HG03342 (cell line): ENCODE data around the gene ASH1L.
"Not testable (repeated sequence)": the region's sequence is repeated elsewhere in the genome, so short reads cannot be mapped to it uniquely, and the experiment has no call there.

Experiments used
- ATAC-seq: cut with Tn5 transposase; IDR thresholded peaks from one replicate; pipeline ENCODE4 v1.9.1; 2021; ENCODE audit warnings: mild to moderate bottlenecking, moderate library complexity; ENCODE audit not compliant: unreplicated experiment

ASH1L gene

DNA sequence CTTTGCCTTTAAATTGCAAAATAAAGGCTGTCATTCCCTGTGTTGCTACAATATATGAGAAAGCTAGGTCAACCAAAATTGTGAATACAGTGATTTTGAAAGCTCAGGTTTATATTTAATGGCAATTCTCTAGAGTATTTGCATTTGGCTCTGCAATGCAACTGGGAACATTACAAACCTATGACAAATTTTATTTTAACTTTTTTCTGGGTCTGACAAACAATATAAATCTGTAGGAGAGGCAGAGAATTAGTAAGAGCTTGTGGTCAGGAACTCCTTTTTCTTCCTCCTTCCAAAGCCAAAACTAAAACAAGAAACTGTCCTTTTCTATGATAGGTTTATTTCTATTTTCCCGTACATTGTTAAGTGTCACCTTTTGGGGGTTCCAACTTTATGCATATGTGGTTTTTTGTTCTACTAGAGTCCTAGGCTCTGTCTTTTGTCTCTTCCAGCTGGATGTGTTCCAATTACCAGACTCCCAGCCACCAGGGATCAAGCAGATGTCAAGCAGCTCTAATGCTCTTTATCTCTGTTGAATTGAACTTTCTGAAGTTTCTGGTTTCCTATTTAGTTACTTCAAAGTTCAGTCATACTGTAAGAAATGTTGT, 106.9 kb downstream of the ASH1L start:
- no peak for ATAC-seq

DNA sequence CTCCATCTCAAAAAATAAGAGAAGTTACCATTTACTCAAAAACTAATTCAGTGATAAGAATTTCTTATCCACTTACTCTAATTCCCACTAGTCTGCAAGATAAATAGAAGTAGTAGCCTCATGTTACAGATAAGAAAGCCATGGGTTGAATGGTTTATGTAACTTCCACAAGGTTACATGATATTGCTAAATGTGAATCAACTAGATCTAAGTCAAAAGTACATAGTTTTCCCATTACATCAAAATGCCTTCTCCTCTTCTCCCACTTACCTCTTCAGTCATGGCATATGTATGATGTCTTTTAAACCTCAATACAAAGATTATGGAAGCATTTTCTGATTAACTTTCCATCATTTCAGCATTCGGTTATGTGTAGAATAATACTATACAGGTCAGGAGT, 108.5 kb downstream of the ASH1L start:
- no peak for ATAC-seq

DNA sequence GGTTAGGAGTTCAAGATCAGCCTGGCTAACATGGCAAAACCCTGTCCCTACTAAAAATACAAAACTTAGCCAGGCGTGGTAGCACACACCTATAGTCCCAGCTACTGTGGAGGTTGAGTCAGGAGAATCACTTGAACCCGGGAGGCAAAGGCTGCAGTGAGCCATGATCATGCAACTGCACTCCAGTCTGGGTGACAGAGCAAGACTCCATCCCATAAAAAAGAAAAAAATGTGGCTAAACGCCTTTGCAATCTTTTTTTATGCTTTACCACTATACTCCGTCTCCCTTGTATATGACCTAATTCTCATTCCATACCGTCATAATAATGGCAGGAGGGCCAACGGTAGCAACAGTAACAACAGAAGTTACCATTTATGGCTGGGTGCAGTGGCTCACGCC, 109.5 kb downstream of the ASH1L start:
- no peak for ATAC-seq

DNA sequence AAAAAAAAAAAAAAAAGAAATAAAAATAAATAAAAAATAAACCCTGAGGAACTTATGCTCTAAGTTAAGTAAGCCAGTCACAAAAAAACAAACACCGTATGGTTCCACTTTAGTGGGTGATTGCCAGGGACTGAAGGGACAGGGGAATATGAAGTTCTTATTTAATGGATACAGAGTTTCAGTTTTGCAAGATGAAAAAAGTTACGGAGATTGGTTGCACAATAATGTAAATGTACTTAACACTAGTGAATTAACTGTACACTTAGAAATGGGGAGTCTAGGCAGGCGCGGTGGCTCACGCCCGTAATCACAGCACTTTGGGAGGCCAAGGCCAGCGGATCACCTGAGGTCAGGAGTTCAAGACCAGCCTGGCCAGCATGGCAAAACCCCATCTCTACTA, 111.4 kb downstream of the ASH1L start:
- no peak for ATAC-seq

DNA sequence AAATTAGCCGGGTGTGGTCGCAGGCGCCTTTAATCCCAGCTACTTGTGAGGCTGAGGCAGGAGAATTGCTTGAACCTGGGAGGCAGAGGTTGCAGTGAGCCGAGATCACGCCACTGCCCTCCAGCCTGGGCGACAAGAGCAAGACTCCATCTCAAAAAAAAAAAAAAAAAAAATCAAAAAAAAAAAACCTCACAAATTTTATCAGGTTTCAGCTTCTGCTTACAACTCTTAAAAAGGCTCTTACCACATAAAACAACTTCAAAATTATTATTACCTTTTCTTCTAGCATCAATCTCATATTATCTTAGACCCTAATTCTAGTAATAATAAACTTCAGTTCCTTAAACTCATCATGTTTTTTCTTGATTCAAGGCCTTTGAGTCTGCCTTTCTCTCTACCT, 120.2 kb downstream of the ASH1L start:
- not testable (repeated sequence) for ATAC-seq

DNA sequence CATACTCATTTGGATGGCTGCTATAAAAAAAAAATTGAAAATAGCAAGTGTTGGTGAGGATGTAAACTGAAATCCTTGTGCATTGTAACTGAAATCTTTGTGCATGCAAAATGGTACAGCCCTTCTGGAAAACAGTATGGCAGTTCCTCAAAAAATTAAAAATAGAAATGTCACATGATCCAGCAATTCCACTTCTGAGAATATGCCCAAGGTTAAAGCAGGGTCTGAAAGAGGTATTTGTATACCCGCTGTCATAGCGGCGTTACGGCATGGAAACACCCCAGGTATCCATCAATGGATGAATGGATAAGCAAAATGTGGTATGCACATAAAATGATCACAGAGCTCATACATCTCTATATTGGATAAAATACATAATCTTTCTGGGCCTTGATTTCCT, 125.2 kb downstream of the ASH1L start:
- no peak for ATAC-seq

DNA sequence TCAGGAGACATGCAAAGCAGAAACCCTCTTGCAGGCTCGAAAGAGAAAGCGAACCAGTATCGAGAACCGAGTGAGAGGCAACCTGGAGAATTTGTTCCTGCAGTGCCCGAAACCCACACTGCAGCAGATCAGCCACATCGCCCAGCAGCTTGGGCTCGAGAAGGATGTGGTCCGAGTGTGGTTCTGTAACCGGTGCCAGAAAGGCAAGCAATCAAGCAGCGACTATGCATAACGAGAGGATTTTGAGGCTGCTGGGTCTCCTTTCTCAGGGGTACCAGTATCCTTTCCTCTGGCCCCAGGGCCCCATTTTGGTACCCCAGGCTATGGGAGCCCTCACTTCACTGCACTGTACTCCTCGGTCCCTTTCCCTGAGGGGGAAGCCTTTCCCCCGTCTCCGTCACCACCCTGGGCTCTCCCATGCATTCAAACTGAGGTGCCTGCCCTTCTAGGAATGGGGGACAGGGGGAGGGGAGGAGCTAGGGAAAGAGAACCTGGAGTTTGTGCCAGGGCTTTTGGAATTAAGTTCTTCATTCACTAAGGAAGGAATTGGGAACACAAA, 128.7 kb downstream of the ASH1L start:
- not testable (repeated sequence) for ATAC-seq

DNA sequence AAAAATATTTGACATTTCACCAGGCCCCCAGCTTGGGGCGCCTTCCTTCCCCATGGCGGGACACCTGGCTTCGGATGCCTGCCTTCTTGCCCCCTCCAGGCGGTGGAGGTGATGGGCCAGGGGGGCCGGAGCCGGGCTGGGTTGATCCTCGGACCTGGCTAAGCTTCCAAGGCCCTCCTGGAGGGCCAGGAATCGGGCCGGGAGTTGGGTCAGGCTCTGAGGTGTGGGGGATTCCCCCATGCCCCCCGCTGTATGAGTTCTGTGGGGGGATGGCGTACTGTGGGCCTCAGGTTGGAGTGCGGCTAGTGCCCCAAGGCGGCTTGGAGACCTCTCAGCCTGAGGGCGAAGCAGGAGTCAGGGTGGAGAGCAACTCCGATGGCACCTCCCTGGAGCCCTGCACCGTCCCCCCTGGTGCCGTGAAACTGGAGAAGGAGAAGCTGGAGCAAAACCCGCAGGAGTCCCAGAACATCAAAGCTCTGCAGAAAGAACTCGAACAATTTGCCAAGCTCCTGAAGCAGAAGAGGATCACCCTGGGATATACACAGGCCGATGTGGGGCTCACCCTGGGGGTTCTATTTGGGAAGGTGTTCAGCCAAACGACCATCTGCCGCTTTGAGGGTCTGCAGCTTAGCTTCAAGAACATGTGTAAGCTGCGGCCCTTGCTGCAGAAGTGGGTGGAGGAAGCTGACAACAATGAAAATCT, 129.3 kb downstream of the ASH1L start:
- not testable (repeated sequence) for ATAC-seq

DNA sequence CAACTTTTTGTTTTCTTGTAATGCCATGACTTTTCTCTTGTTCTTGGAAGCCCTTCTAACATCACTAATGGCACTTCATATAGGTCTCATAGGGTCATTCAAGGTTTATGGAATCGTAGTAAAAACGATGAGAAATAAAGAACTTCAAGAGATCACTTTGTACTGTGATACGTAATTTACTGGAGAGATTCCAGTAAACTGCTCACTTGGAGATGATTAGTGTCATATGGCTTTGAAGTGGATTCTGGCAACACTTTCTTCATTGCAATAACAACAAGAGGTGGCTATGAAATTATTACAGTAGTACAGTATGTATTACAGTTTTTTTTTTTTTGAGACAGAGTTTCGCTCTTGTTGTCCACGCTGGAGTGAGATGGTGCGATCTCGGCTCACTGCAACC, 138.5 kb downstream of the ASH1L start:
- ATAC-seq = no peak

DNA sequence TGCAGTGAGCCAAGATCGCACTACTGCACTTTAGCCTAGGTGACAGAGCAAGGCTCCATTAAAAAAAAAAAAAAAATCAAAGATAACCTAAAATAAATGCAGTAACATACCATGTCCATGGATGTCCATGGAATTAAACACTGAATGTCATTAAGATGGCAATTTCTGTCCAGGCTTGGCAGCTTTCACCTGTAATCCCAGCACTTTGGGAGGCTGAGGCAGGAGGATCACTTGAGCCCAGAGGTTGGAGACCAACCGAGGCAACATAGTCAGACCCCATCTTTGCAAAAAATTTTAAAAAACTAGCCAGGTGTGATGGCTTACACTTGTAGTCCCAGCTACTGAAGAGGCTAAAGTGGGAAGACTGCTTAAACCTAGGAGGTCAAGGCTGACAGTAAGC, 141.8 kb downstream of the ASH1L start:
- no peak for ATAC-seq

DNA sequence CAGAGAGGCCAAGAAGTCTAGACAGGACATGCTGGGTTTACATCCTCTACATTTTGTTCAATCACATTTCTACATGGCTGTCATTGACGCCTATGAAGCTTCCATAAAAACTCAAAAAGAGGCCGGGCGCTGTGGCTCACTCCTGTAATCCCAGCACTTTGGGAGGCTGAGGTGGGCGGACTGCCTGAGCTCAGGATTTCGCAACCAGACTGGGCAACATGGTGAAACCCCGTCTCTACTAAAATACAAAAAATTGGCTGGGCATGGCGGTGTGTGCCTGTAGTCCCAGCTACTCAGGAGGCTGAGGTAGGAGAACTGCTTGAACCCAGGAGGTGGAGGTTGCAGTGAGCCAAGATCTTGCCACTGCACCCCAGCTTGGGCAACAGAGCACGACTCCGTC, 150.8 kb downstream of the ASH1L start:
- ATAC-seq = not testable (repeated sequence)

DNA sequence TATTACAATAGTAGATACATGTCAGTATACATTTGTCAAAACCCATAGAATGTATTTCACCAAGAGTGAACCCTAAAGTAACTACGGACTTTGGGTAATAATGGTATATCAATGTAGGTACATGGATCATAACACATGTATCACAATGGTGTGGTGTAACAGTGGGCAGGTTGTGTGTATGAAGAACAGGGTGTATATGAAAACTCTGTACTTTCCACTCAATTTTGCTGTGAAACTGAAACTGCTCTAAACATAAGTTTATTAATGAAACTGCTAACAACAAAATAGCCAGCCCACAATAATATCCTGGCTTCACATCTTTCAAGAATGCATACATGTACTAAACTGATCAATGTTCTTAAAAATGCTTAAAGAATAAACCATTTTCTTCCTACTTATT, 151.7 kb downstream of the ASH1L start:
- no peak for ATAC-seq

DNA sequence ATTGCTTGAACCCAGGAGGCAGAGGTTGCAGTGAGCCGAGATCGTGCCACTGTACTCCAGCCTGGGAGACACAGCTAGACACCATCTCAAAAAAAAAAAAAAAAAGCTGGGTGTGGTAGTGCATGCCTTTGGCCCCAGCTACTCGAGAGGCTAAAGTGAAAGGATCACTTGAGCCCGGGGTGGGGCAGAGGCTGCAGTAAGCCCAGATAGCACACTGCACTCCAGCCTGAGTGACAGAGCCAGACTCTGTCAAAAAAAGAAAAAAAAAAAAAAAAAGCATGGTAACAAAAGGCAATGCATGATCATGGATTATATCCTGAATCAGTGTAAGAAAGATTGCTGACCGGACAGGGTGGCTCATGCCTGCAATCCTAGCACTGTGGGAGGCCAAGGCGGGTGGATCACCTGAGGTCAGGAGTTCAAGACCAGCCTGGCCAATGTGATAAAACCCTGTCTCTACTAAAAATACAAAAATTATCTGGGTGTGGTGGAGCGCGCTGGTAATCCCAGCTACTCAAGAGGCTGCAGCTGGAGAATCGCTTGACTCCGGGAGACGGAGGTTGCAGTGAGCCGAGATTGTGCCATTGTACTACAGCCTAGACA, 165.6 kb downstream of the ASH1L start:
- ATAC-seq = no peak

DNA sequence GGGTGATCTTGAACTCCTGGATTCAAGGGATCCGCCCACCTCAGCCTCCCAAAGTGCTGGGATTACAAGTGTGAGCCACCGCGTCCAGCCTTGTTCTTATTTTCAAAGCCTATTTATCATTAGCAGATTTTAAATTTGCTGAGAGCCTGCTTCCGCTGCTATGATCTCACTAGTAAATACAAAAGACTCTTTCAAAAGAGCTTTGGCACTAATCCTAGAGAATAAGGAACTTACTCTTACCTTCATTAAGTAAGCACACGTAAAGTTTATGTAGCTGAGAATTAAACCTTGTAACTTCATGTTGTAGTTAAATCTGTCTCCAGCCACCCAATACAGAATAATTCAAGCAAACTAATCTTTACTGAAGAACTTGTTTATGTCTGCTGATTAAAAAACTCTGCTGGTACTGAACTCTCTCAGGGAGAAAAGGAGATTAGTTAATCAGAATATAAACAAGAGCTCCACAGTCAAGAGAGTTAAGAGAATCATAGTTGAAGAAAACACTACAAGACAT, 169.6 kb downstream of the ASH1L start:
- no peak for ATAC-seq

DNA sequence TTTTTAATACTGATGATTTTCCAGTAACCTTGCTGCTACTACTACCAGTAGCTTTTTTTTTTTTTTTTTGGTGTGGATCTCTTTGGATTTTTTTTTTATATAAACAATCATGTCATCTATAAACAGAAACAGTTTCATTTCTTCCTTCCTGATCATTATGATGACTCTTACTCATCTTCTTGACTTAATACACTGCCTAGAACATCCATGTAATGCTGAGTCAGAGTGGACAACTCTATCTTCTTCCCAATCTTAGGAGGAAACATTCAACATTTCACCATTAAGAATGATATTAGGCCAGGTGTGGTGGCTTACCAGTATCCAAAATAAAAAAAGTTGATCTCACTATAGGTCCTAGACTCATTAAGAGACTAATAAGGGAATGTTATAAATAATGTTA, 172.8 kb downstream of the ASH1L start:
- no peak for ATAC-seq

DNA sequence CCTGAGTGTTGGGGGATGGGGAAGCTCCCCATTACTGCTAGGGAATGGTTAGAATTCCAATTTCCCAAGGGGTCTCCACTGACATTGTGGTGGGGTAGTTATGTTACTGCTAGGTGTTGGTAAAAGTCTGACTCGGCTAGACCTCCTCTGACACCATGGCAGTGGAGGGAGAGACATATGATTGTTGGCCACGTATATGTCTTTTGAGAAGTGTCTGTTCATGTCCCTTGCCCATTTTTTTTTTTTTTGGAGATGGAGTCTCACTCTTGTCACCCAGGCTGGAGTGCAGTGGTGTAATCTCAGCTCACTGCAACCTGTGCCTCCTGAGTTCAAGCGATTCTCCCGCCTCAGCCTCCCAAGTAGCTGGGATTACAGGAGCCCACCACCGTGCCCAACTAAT, 176.8 kb downstream of the ASH1L start:
- not testable (repeated sequence) for ATAC-seq

DNA sequence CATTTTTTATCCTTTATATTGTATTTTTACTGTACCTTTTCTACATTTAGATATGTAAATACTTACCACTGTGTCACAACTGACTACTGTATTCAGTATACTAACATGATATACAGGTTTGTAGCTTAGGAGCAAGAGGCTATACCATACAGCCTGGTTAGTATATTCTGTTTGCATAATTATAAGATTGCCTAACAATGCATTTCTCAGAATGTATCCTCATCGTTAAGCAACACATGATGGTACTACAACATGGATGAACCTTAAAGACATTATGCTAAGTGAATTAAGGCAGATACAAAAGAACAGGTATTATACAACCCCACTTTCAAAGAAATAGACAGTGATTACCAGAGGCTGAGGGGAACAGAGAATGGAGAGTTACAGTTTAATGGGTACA, 179.2 kb downstream of the ASH1L start:
- no peak for ATAC-seq

DNA sequence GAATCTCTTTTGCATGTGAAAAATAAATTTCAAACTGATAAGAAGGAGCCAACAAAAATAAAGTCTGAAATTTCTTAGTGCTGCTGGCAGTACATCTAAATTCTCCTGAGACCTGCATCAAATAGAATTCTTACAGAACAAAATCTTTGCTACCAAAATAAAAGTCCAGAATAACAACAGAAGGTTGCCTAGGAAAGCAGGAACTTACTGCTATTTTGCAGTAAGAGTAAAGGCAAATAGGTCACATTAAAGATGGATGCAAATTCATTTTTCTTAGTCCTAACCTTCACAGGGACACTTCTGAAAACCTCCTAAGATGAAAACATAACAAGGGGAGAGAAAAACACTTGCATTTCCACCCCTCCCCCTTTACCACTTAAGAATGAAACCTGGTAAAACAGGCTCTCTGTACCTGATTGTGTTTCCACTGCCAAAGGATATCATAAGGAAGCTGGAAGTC, 182.9 kb downstream of the ASH1L start:
- ATAC-seq = no peak

DNA sequence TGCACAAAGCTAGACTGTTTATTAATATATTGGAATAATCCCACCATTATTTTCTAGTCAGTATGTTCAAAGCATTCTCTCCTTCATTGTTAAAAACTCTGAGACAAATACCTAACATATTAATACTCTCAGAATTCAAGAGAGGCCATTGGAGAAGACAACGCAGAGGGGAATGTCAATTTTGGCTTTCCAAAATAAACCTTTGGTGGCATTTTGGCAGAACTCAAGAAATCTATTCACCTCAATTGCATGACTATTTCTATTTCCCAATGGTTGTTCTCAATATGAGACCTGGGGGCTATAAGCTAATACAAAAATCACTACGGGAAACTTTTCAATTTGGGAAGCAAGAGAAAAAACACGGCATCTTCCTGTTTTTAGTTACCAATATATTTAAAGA, 183.4 kb downstream of the ASH1L start:
- no peak for ATAC-seq

DNA sequence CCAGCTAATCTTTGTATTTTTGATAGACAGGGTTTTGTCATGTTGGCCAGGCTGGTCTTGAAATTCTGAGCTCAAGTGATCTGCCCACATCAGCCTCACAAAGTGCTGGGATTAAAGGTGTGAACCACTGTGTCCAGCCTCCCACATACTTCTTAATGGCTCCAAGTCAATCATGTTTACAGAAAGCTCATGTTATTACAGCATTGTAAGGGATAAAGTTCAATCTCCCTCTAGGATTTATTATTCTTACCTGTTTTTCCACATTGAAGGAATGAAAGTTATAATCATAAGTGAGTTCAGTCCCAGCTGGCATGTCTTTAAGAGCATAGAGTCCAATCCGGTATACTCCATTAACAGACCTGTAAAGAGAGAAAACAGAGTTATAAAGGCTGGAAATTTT, 202.6 kb downstream of the ASH1L start:
- ATAC-seq = no peak

DNA sequence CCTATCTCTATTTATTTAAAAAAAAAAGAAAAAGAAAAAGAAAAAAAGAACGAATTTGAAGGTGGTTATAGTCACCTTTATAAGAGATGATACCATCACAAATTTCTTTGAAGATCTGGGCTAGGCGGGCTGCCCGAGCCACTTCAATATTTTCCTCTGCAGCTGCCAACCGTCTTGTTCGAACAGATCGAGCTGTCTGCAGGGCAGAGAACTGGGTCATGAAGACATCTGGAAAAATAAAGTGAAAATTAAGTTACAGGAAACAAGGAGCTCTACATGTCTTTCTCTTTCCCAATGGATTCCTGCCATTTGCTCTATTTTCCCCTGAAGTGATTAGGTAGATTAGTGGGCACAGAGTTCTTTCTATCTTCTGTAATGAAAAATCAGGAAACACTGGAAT, 210.0 kb downstream of the ASH1L start:
- ATAC-seq = no peak

DNA sequence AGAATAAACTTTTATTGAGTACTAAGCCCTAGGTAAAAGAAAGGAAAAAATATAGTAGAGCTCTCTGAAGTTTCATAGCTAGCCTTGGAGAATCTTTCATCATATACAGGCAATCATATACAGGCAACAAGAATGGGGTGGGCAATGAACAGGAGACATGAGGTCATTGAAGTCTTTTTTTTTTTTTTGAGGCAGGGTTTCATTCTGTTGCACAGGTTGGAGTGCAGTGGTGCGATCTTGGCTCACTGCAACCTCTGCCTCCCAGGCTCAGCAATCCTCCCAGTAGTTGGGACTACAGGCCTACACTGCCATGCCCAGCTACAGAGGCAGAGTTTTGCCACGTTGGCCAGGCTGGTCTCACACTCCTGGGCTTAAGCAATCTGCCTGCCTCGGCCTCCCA, 219.8 kb downstream of the ASH1L start:
- ATAC-seq = no peak
